Liver (tissue), 9 donors: ENCODE results near the gene CDH4. TPM values are rescaled to one million over a fixed set of nuclear protein-coding genes. Genes with fewer than 3 reads are reported as not detected.

Experiments
- DNase-seq: peaks from one replicate; pipeline ENCODE4 v3.0.0-alpha.2; 2017; ENCODE audit warnings: low spot score
- H3K27ac ChIP-seq, 2 donors: one replicate each; pipeline ENCODE4 v1.7.0; 2013; ENCODE audit warnings: inconsistent platforms in 2 of 2, low read length in 2 of 2, control low read depth in 1 of 2, low read depth in 1 of 2, mild to moderate bottlenecking in 1 of 2
- H3K27me3 ChIP-seq, 4 donors: one replicate each; pipeline versions ENCODE4 v1.6.1 to v1.7.0; 2013; ENCODE audit warnings: low read length in 3 of 4, inconsistent platforms in 1 of 4, mild to moderate bottlenecking in 1 of 4, moderate library complexity in 1 of 4; ENCODE audit not compliant: control insufficient read depth in 4 of 4, insufficient read depth in 4 of 4
- H3K36me3 ChIP-seq, 4 donors: one replicate each; pipeline versions ENCODE4 v1.6.1 to v1.7.0; 2013; ENCODE audit warnings: low read length in 3 of 4, mild to moderate bottlenecking in 3 of 4, low read depth in 1 of 4, moderate library complexity in 1 of 4; ENCODE audit not compliant: control insufficient read depth in 4 of 4, insufficient read depth in 3 of 4
- H3K4me1 ChIP-seq, 4 donors: one replicate each; pipeline versions ENCODE4 v1.6.1 to v1.7.0; 2013; ENCODE audit warnings: low read length in 3 of 4, mild to moderate bottlenecking in 3 of 4, moderate library complexity in 1 of 4; ENCODE audit not compliant: control insufficient read depth in 4 of 4, insufficient read depth in 4 of 4
- H3K4me3 ChIP-seq, 3 donors: one replicate each; pipeline versions ENCODE4 v1.6.1 to v1.7.0; 2013; ENCODE audit warnings: low read length in 3 of 3, control low read depth in 1 of 3, low read depth in 1 of 3, mild to moderate bottlenecking in 1 of 3
- H3K9ac ChIP-seq, 2 donors: one replicate each; pipeline ENCODE4 v1.7.0; 2013; ENCODE audit warnings: low read length in 2 of 2, mild to moderate bottlenecking in 2 of 2, moderate library complexity in 2 of 2, control low read depth in 1 of 2, low read depth in 1 of 2
- H3K9me3 ChIP-seq, 4 donors: one replicate each; pipeline versions ENCODE4 v1.6.1 to v1.7.0; 2013; ENCODE audit warnings: low read length in 3 of 4; ENCODE audit not compliant: control insufficient read depth in 4 of 4
- FOXA2 ChIP-seq: IDR thresholded peaks from 2 replicates; pipeline ENCODE4 v1.6.1; 2016; ENCODE audit warnings: antibody characterized with exemption
- GABPA ChIP-seq, 2 donors: IDR thresholded peaks in 1 of 2; conservative IDR thresholded peaks in 1 of 2; 2 replicates each; pipeline ENCODE4 v1.6.1; 2016; ENCODE audit warnings: antibody characterized with exemption in 2 of 2, mild to moderate bottlenecking in 1 of 2, moderate library complexity in 1 of 2
- HNF4A ChIP-seq, 2 donors: conservative IDR thresholded peaks; 2 replicates each; pipeline ENCODE4 v1.6.1; 2016; ENCODE audit warnings: antibody characterized with exemption in 2 of 2, mild to moderate bottlenecking in 2 of 2
- HNF4G ChIP-seq: IDR thresholded peaks from 2 replicates; pipeline ENCODE4 v1.6.1; 2016; ENCODE audit warnings: antibody characterized with exemption
- JUND ChIP-seq, 2 donors: IDR thresholded peaks; 2 replicates each; pipeline ENCODE4 v1.6.1; 2016; ENCODE audit warnings: antibody characterized with exemption in 2 of 2
- NR2F2 ChIP-seq: IDR thresholded peaks from 2 replicates; pipeline ENCODE4 v1.6.1; 2016; ENCODE audit warnings: antibody characterized with exemption
- RAD21 ChIP-seq, 2 donors: IDR thresholded peaks; 2 replicates each; pipeline ENCODE4 v1.6.1; 2016; ENCODE audit warnings: antibody characterized with exemption in 2 of 2, mild to moderate bottlenecking in 2 of 2
- RXRA ChIP-seq, 2 donors: IDR thresholded peaks; 2 replicates each; pipeline ENCODE4 v1.6.1; 2017 to 2018; ENCODE audit warnings: antibody characterized with exemption in 2 of 2, mild to moderate bottlenecking in 1 of 2
- SP1 ChIP-seq: IDR thresholded peaks from 2 replicates; pipeline ENCODE4 v1.6.1; 2018; ENCODE audit warnings: antibody characterized with exemption, mild to moderate bottlenecking
- YY1 ChIP-seq: IDR thresholded peaks from 2 replicates; pipeline ENCODE4 v1.6.1; 2016; ENCODE audit warnings: antibody characterized with exemption, mild to moderate bottlenecking
- ZBTB33 ChIP-seq: IDR thresholded peaks from 2 replicates; pipeline ENCODE4 v1.6.1; 2016; ENCODE audit warnings: antibody characterized with exemption
- WGBS: extraction: QIAGEN DNeasy Blood & Tissue Kit; methylation state at CpG from one replicate; pipeline ENCODE4 v1.1.7; 2013; 5-methylcytosine and 5-hydroxymethylcytosine counted together
- polyA plus RNA-seq, 2 donors: library from polyadenylated mRNA; stranded (reverse) in 1 of 2; unstranded in 1 of 2; fragments of 200-250 nt in 1 of 2; fragments of >200 nt in 1 of 2; fragmentation: Nextera tagmentation in 1 of 2; extraction: Ambion mirVana in 1 of 2; gene quantifications; one replicate each; pipeline versions ENCODE4 v1.2.1 to v1.2.3, GENCODE V29; 2013 to 2015
- total RNA-seq, 2 donors: library from RNA; depleted of rRNA; stranded (reverse); fragments of >200 nt; gene quantifications; one replicate each; pipeline ENCODE4 v1.2.3, GENCODE V29; 2014
- TF ChIP-seq, protein P1 (sequence below): IDR thresholded peaks from 2 replicates; pipeline ENCODE4 v1.6.1; 2016; ENCODE audit warnings: antibody characterized with exemption
- TF ChIP-seq, protein P2 (sequence below): IDR thresholded peaks from 2 replicates; pipeline ENCODE4 v1.6.1; 2016; ENCODE audit warnings: antibody characterized with exemption
- TF ChIP-seq, protein P3 (sequence below): IDR thresholded peaks from 2 replicates; pipeline ENCODE4 v1.6.1; 2016; ENCODE audit warnings: antibody characterized with exemption, mild to moderate bottlenecking
- donor health status: healthy.
- donor health status: healthy.
- donor health status: healthy.
- donor health status: healthy.
- donor health status: healthy.

The CDH4 gene
- total and polyA plus RNA-seq, 4 donors = 0.03 to 0.25 (median 0.19) TPM; not detected in 1

DNA sequence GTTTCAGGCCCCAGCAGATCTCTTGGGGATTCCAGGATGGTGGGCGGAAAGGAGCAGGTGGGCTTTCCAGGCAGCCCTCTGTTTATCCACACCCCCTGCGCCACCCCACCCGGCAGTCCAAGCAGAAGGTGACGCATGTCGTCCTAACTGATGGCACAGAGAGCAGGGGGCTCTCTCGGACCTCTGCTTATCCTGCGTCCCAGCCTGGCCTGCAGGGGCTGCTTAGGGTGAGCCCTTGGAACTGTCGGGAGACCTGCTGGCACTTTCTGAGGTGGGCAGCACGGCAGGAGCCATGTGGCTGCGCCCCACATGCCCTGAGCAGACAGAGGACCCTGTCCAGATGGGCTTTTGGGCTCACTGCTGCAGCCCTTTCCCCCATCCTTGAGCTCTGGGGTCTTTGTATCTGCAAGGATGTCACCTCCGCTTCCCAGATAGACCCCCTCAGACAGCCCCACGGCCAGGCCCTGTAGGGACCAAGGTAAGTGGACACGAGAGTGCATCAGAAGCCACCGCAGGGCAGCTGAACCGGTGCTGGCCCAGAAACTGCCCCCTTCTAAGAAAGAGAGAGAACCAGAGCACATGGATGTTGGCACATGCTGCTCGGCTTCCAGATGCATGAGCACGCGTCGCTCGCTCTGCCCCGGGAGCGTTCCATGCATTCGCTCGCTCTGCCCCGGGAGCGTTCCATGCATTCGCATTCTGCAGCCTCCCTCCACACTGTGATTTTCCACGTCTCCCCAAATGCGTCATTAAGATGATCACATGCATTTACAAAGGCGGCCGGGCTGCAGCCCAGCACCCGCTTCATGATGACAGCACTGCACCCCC, 566.9 kb downstream of the CDH4 start:
- no peak for DNase-seq
- Histone ChIP-seq H3K9ac (no peak overlapping the region), H3K36me3 (no peaks in the 10 kb centered on the region), H3K27me3 (no peaks in the 10 kb centered on the region), H3K4me3 (no peak overlapping the region), H3K9me3 (no peaks in the 10 kb centered on the region), H3K4me1 (no peaks in the 10 kb centered on the region), H3K27ac (no peak overlapping the region)
- WGBS = 87% methylated on average over 32 of the region's 32 CpGs
- TF ChIP-seq FOXA2 = no peak
- no peak for TF ChIP-seq YY1
- TF ChIP-seq, protein P1, sequence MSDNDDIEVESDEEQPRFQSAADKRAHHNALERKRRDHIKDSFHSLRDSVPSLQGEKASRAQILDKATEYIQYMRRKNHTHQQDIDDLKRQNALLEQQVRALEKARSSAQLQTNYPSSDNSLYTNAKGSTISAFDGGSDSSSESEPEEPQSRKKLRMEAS = no peak
- TF ChIP-seq ZBTB33 = no peak
- TF ChIP-seq RAD21 (IDR thresholded peaks at IDR 0.05) = no peak
- TF ChIP-seq, protein P2, sequence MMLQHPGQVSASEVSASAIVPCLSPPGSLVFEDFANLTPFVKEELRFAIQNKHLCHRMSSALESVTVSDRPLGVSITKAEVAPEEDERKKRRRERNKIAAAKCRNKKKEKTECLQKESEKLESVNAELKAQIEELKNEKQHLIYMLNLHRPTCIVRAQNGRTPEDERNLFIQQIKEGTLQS = no peak
- no peak for TF ChIP-seq HNF4G
- TF ChIP-seq, protein P3, sequence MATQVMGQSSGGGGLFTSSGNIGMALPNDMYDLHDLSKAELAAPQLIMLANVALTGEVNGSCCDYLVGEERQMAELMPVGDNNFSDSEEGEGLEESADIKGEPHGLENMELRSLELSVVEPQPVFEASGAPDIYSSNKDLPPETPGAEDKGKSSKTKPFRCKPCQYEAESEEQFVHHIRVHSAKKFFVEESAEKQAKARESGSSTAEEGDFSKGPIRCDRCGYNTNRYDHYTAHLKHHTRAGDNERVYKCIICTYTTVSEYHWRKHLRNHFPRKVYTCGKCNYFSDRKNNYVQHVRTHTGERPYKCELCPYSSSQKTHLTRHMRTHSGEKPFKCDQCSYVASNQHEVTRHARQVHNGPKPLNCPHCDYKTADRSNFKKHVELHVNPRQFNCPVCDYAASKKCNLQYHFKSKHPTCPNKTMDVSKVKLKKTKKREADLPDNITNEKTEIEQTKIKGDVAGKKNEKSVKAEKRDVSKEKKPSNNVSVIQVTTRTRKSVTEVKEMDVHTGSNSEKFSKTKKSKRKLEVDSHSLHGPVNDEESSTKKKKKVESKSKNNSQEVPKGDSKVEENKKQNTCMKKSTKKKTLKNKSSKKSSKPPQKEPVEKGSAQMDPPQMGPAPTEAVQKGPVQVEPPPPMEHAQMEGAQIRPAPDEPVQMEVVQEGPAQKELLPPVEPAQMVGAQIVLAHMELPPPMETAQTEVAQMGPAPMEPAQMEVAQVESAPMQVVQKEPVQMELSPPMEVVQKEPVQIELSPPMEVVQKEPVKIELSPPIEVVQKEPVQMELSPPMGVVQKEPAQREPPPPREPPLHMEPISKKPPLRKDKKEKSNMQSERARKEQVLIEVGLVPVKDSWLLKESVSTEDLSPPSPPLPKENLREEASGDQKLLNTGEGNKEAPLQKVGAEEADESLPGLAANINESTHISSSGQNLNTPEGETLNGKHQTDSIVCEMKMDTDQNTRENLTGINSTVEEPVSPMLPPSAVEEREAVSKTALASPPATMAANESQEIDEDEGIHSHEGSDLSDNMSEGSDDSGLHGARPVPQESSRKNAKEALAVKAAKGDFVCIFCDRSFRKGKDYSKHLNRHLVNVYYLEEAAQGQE = no peak
- no peak for TF ChIP-seq GABPA (IDR thresholded peaks at IDR 0.05 in 1 of 2, conservative IDR thresholded peaks at IDR 0.05 in 1 of 2)
- no peak for TF ChIP-seq HNF4A (conservative IDR thresholded peaks at IDR 0.05)
- TF ChIP-seq RXRA (IDR thresholded peaks at IDR 0.05) = no peak
- TF ChIP-seq JUND (IDR thresholded peaks at IDR 0.05) = no peak
- no peak for TF ChIP-seq SP1
- no peak for TF ChIP-seq NR2F2

GRCh38 chr20:61819574-61819846, 567.4 kb downstream of the CDH4 start:
- no peak overlapping the region for H3K27ac ChIP-seq
- H3K36me3 ChIP-seq = no peaks in the 10 kb centered on the region
- H3K9ac ChIP-seq = no peak overlapping the region
- no peaks in the 10 kb centered on the region for H3K9me3 ChIP-seq
- WGBS = 62% methylated on average over 3 of the region's 3 CpGs
- no peak overlapping the region for H3K4me3 ChIP-seq
- no peaks in the 10 kb centered on the region for H3K27me3 ChIP-seq
- no peaks in the 10 kb centered on the region for H3K4me1 ChIP-seq
- TF ChIP-seq, protein P2 = no peak
- no peak for TF ChIP-seq YY1
- TF ChIP-seq RAD21 (IDR thresholded peaks at IDR 0.05) = no peak
- TF ChIP-seq HNF4A (conservative IDR thresholded peaks at IDR 0.05) = no peak
- TF ChIP-seq, protein P3 = no peak
- no peak for TF ChIP-seq FOXA2
- TF ChIP-seq SP1 = no peak
- no peak for TF ChIP-seq RXRA (IDR thresholded peaks at IDR 0.05)
- DNase-seq = no peak
